Mucosa of gallbladder (tissue), 1 donor: Measurements from ENCODE around the gene SH3D19. TPM values are rescaled to one million over a fixed set of nuclear protein-coding genes. Genes with fewer than 3 reads are reported as not detected.
"Not testable (repeated sequence)": the region's sequence is repeated elsewhere in the genome, so short reads cannot be mapped to it uniquely, and the experiment has no call there.

Experiments
- DNase-seq: peaks from one replicate; pipeline ENCODE4 v3.0.0-alpha.2; 2020; ENCODE audit warnings: low spot score
- total RNA-seq: library from RNA; stranded (reverse); gene quantifications from one replicate; pipeline ENCODE4 v1.2.1, GENCODE V29; 2021
- donor health status: DM: no; HTN: no; CAD: no.

SH3D19 gene
- total RNA-seq, 1 donor from 2014 or later = 136 TPM

DNA sequence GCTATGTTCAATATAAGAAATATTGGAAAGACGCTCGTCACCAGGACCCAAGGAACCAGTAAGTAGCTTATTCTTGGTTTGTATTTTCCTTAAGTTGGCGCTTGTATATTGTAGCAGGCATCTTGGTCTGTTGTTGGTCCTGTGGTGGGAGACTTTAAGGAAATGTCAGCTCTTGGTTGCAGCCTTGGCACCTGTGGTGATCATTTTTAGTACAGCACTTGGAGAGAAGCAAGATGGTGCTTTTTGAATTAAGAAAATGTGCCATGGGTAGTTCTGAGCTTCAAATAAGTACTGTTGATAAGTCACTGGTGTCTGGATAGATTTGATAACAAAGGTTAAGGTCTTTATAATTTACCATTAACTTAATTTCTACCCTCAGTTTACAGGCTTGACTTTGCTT lies 224.9 kb downstream of the SH3D19 start:
- DNase-seq = no peak

DNA sequence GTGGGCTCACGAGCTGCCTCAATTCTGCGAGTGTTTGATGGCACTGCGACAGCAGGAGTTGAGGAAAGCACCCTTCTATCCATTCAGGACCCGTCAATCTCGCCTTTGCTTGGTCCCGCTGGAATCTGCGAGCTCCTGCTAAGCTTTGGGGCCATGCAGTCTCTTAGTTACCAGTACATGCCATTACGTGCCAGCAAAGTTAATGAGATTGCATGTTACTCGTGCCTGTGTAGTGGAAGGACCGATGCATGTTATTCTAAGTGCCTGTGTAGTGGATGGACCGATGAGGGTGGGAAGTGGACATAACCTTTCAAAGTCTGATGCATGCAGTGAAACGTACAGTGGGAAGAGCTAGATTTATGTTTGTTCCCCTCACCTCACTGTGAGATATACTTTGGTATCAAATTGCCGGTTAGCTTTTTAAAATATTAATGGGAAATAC lies 225.4 kb downstream of the SH3D19 start:
- no peak for DNase-seq

DNA sequence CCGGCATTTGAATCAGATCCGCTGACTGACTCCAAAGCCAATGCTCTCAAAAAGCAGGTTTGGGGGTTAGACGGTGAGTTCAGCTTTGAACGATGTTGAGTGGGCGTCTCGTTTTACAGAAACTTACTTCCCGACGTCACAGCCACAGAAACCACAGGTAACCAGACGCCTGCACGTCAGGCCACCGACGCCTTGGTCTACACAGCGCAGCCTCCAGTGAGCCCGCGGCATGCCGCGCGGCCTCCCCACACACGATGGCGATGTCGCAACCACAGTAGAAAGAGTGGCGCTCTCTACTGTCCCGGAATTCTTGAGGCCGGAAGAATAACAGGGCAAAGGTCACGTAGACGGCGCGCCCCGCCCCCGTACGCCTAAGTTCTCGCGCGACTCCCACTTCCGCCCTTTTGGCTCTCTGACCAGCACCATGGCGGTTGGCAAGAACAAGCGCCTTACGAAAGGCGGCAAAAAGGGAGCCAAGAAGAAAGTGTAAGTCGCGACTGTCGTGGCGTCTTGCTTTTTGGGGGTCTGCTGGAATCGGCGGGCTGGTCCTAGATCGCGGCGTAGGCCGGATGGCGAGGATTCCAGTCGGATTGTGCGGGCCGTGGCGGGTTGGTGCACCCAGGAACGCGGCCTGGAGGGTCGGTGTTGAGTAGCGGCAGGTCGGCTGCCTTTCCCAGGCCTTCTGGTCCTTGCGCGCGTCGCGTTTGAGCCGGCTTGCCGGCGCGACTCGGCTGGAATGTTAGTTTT lies 226.0 kb downstream of the SH3D19 start, which contains the start of gene RPS3A:
TSS of gene RPS3A (plus strand) at position 400 of the 747 bp plus-strand sequence. CDS start at position 425, 25 bp downstream.
- DNase-seq = peak; percentile 98

DNA sequence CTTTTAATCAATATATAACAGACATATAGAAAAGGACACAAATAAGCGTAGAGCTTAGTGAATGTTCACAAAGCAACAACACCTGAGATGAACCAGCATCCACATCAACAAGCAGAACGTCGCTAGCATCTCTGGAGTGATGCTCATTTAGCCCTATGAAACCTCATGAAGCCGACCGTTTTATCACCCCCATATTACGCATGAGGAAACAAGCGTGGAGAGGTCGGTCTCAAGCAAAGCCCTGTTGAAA lies 226.5 kb downstream of the SH3D19 start:
- no peak for DNase-seq

DNA sequence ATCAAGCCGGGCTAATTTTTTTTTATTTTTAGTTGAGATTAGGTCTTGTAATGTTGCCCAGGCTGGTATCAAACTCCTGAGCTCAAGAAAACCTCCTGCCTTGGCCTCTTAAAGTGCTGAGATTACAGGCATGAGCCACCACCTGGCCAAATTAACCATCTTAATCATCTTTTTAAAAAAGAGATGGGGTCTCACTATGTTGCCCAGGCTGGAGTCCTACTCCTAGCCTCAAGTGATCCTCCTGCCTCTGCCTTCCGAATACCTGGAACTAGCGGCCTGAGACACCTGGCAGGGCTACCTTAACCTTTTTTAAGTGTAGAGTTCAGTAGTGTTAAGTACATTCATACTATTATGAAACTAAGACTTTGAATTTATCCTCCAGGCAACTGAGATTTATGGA lies 227.6 kb downstream of the SH3D19 start:
- DNase-seq = no peak

DNA sequence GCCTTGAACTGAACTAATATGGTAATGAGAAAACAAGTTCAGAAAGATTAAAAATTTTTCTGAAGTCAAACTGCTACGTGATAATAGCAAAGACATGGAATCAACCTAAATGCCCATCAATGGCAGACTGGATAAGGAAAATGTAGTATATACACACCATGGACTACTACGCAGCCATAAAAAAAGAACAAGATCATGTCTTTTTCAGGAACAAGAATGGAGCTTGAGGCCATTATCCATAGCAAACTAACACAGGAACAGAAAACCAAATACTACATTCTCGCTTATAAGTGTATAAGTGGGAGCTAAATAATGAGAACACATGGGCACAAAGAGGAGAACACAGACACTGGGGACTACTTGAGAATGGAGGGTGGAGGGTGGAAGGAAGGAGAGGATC lies 230.3 kb downstream of the SH3D19 start:
- DNase-seq = no peak

DNA sequence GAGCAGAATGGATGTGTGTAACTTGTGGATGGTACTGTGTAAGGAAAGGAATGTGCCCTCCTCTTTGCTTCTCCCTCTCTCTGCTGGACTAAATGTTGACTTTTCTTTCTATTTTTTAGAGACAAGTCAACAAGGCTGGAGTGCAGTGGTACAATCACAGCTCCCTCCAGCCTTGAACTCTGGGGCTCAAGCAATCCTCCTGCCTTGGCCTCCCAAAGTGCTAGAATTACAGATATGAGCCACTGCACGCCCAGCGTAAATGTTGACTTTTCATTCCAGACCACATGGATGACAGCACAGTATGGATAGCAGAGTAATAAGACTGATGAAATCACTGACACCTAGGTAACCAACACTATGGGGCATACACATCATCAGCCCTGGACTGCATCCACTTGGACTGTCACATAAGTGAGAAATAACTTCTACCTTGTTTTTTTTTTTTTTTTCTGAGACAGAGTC lies 231.1 kb downstream of the SH3D19 start:
- no peak for DNase-seq

DNA sequence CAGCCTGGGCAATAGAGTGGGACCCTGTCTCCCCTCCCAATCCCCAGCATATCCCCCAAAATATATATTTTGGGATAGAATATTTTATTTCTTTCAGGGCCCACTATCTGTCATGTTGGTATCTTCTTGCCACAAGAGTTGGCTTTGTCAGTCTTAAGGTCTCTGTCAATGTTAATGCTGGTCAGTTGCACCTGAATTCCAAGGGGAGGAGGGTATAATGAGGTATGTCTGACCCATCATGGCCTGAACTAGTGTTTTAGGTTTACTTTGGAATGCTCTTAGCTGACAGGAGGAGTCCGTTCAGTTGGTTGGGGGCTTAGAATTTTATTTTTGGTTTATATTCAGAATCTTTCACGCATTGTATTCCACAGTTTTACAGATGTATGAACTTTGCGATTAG lies 232.2 kb downstream of the SH3D19 start:
- no peak for DNase-seq

DNA sequence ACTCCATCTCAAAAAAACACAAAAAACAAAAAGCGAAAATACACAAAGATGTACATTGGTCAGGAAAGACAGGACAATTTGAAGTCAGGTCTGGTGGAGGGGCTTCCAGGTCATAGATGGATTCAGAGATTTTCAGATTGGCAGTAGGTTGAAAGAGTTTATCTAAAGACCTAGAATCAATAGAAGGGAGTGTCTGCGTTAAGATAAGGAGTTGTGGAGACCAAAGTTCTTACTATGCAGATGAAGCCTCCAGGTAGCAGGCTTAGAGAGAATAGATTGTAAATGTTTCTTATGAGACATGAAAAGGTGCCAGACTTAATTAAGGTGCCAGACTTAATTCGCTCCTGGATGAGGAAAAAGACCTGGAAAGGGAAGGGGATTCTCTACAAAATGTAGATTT lies 232.9 kb downstream of the SH3D19 start:
- no peak for DNase-seq

DNA sequence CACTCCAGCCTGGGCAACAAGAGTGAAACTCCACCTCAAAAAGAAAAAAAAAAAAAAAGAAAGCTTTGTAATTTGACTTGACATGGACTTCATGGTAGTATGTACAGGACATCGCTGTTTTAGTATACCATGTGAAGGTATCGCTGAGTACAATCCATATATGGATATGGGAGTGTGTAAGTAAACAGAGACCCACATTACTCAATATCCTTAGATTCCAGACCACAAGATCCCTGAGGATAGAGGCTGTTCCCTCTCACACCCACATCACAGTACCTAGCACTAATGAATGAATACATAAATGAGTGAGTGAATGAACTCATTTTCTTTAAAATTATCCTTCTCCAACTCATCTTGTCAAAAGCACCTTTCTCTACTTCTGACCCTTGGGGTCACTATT lies 234.4 kb downstream of the SH3D19 start:
- DNase-seq = no peak

DNA sequence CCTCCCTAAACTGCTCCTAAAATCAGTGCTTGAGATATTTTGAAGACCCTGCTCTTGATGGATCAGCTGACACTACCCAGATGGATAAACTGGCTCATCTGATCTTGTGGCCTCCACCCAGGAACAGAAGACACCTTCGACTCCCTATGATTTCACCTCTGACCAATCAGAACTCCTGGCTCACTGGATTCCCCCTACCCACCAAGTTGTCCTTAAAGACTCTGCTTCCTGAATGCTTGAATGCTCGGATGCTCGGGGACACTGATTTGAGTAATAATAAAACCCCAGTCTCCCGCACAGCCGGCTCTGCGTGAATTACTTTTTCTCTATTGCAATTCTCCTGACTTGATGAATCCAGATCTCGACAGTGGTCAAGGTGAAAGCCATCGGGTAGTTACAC lies 237.9 kb downstream of the SH3D19 start:
- DNase-seq = no peak

DNA sequence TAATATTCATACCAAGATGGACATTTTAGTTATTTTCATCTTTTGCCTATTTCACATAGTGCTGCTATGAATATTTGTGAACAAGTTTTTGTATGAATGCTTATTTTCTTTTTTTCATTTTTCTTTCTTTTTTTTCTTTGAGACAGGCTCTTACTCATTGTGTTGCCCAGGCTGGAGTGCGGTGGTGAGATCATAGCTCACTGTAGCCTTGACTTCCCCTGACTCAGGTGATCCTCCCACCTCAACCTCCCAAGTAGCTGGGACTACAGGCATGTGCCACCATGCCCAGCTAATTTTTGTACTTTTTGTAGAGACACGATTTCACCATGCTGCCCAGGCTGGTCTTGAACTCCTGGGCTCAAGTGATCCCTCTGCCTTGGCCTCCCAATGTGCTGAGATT lies 247.4 kb downstream of the SH3D19 start:
- not testable (repeated sequence) for DNase-seq

DNA sequence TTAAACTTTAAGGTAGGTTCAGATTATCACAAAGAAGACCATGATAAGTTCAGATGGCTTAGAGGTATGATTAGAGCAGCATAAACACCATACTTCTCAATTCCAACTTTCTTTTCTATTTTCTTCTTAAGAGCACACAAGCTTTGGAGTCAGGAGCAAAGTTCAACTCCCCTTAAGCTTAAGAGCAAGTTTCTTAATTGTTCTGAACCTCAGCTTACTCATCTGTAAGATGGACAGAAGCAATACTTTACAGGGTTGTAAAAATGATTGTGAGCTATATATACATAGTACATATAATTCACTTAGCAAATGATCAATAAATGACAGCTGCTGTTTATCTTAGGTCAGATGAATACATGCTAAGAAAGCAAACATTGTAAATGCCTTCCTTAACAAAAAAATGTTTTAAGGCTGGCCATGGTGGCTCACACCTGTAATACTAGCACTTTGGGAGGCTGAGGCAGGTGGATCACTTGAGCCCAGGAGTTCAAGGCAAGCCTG lies 250.9 kb downstream of the SH3D19 start:
- no peak for DNase-seq

Other genes with a start within 250 kb of the SH3D19 start
- gene RPS3A, start 226.0 kb downstream of the SH3D19 start, total RNA-seq = 1,287 TPM
- gene PRSS48, start 48.4 kb downstream of the SH3D19 start, total RNA-seq = not detected
- gene FHIP1A, start 83.6 kb upstream of the SH3D19 start, total RNA-seq = 17.7 TPM